ENCODE results near the gene MACF1. TPM values are rescaled to one million over a fixed set of nuclear protein-coding genes. Genes with fewer than 3 reads are reported as not detected.

Gene MACF1
- total RNA-seq, 1 experiment from 2014 or later: 190 TPM

DNA sequence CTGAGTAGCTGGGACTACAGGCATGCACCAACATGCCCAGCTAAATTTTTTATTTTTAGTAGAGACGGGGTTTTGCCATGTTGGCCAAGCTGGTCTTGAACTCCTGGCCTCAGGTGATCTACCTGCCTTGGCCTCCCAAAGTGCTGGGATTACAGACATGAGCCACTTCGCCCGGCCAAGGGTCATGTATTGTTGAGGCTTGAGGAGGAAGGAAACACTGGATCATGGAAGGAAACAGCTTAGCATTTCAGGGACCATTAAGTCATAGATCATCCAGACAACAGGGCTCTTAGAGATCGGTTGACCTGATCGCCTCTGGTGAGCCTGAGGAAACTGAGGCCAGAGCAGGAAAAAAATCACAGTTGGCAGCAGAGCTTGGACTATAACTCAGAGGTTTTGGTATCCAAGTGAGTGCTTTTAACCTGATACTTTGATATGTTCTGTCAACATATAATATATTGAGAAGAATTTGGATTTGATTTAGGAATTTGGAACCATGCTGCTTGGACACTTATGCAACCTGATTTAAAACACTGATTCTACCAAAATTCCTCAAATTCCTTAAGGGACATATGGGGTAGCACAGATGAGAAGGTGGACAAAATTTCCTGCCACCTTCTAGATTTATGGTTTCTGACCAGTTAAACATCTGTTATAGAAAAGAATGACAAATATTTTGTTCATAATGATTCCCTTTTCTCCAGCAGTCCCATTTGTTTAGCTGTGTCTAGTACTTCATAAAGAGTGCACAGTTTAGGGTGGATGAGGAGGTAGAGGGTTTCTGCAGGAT lies 273.8 kb downstream of the MACF1 start:
- TF ChIP-seq, protein P1, sequence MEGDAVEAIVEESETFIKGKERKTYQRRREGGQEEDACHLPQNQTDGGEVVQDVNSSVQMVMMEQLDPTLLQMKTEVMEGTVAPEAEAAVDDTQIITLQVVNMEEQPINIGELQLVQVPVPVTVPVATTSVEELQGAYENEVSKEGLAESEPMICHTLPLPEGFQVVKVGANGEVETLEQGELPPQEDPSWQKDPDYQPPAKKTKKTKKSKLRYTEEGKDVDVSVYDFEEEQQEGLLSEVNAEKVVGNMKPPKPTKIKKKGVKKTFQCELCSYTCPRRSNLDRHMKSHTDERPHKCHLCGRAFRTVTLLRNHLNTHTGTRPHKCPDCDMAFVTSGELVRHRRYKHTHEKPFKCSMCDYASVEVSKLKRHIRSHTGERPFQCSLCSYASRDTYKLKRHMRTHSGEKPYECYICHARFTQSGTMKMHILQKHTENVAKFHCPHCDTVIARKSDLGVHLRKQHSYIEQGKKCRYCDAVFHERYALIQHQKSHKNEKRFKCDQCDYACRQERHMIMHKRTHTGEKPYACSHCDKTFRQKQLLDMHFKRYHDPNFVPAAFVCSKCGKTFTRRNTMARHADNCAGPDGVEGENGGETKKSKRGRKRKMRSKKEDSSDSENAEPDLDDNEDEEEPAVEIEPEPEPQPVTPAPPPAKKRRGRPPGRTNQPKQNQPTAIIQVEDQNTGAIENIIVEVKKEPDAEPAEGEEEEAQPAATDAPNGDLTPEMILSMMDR (conservative IDR thresholded peaks at IDR 0.05): no peak
- Histone ChIP-seq H2AK5ac (ENCODE audit: insufficient read length, low read length) (no peak overlapping the region), H3K23me2 (ENCODE audit: insufficient read length, low read depth, low read length, poor library complexity, severe bottlenecking) (no peaks in the 10 kb centered on the region), H3T11ph (ENCODE audit: low read length) (no peak overlapping the region), H3K27ac (ENCODE audit: insufficient read length, low read depth, low read length) (no peak overlapping the region), H3K27me3 (ENCODE audit: insufficient read depth, low read length) (no peaks in the 10 kb centered on the region), H3K56ac (ENCODE audit: insufficient read length, low read depth, low read length) (no peak overlapping the region), H2BK15ac (ENCODE audit: low read depth, low read length) (no peak overlapping the region), H4K20me1 (ENCODE audit: control insufficient read depth, insufficient read depth, insufficient read length) (no peaks in the 10 kb centered on the region), H3K14ac (ENCODE audit: insufficient read depth, low read length) (no peak overlapping the region), H3K9ac (ENCODE audit: extremely low read depth, insufficient read length, low read length) (no peak overlapping the region), H3K18ac (ENCODE audit: insufficient read length, low read depth, low read length) (no peak overlapping the region), H3K23ac (ENCODE audit: insufficient read length, low read depth, low read length) (no peak overlapping the region), H3K79me1 (ENCODE audit: insufficient read depth, low read depth, low read length, poor library complexity, severe bottlenecking) (no peaks in the 10 kb centered on the region), H3K4ac (ENCODE audit: low read depth, low read length) (no peak overlapping the region), H2BK12ac (ENCODE audit: insufficient read length, low read depth, low read length) (no peak overlapping the region), H4K91ac (ENCODE audit: insufficient read length, low read depth, low read length) (no peak overlapping the region), H3K4me2 (ENCODE audit: insufficient read depth, insufficient read length, low read length) (no peak overlapping the region), H2AFZ (ENCODE audit: low read length) (no peak overlapping the region), H2BK20ac (ENCODE audit: low read depth, low read length, poor library complexity, severe bottlenecking) (no peak overlapping the region), H2BK5ac (ENCODE audit: insufficient read length, low read length) (no peak overlapping the region), H2BK120ac (ENCODE audit: low read depth, low read length, poor library complexity, severe bottlenecking) (no peak overlapping the region), H3K4me1 (ENCODE audit: insufficient read depth, low read length) (no peaks in the 10 kb centered on the region), H3K79me2 (ENCODE audit: insufficient read depth, low read length) (no peaks in the 10 kb centered on the region), H3K9me3 (ENCODE audit: control insufficient read depth, low read depth, low read length) (no peaks in the 10 kb centered on the region), H4K8ac (replicated peaks; ENCODE audit: insufficient read length, low read depth, low read length) (no peak overlapping the region), H4K5ac (ENCODE audit: insufficient read length, low read depth, low read length) (no peak overlapping the region)
- Mint-ChIP-seq H3K27ac (peak overlapping the region in 1 of 3 experiments; percentile 79; a peak in 3 of 7 replicates), H3K9me3 (no peaks in the 10 kb centered on the region), H3K4me3 (no peak overlapping the region), H3K36me3 (ENCODE audit: insufficient read depth in 1 of 3, low read depth in 3 of 3) (peaks cover 31 to 58% (median 48%) of the 10 kb centered on the region in 3 experiments; a peak in 6 of 7 replicates), H3K27me3 (ENCODE audit: low read depth) (no peaks in the 10 kb centered on the region), H3K4me1 (no peaks in the 10 kb centered on the region)
- DNase-seq: no peak
- WGBS (ENCODE audit: extremely low coverage, insufficient read length, low lambda C conversion rate): no CpG with 5 or more reads among the region's 5 CpGs
